Neural cell (in vitro differentiated cells): ENCODE measurements around the gene LRRC46.

Experiments
- EP300 ChIP-seq: fragments of 450-650 bp; conservative IDR thresholded peaks from 2 replicates; pipeline ENCODE4 v1.6.1; 2014; ENCODE audit warnings: antibody characterized with exemption, mild to moderate bottlenecking, moderate library complexity; ENCODE audit not compliant: poor library complexity, severe bottlenecking
- TF ChIP-seq, protein P1 (sequence below): fragments of 450-650 bp; IDR thresholded peaks from 2 replicates; pipeline ENCODE4 v1.5.1; 2014; ENCODE audit warnings: antibody characterized with exemption, mild to moderate bottlenecking, moderate library complexity; ENCODE audit not compliant: poor library complexity, severe bottlenecking

DNA sequence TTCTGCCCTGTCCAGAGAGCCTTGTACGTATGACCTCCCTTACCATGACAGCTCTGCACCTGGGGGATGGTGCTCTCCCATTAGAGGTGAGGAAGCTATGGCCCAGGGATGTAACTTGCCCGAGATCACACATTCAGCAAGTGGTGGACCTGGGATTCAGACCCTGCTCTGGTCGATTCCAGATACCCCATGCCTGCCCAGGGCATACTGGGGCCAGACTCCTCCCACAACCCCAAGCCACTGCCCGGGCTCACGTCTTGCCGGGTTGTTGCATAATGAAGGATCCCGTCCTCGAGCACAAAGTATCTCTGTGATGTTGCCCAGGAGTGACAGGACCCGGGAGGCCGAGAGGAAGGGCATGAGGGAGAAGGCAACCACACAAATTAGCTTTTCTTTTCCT, 12.0 kb upstream of the LRRC46 start:
- TF ChIP-seq, protein P1, sequence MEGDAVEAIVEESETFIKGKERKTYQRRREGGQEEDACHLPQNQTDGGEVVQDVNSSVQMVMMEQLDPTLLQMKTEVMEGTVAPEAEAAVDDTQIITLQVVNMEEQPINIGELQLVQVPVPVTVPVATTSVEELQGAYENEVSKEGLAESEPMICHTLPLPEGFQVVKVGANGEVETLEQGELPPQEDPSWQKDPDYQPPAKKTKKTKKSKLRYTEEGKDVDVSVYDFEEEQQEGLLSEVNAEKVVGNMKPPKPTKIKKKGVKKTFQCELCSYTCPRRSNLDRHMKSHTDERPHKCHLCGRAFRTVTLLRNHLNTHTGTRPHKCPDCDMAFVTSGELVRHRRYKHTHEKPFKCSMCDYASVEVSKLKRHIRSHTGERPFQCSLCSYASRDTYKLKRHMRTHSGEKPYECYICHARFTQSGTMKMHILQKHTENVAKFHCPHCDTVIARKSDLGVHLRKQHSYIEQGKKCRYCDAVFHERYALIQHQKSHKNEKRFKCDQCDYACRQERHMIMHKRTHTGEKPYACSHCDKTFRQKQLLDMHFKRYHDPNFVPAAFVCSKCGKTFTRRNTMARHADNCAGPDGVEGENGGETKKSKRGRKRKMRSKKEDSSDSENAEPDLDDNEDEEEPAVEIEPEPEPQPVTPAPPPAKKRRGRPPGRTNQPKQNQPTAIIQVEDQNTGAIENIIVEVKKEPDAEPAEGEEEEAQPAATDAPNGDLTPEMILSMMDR: no peak
- no peak for TF ChIP-seq EP300
